HepG2 (cell line): ENCODE data around the gene SNRPD3. TPM values are rescaled to one million over a fixed set of nuclear protein-coding genes. Genes with fewer than 3 reads are reported as not detected.
A peak's percentile ranks its signal among the peaks of the same experiment; 100 is the strongest.

Experiments
- KDM4B ChIP-seq: sonication (generic); formaldehyde crosslinking; IDR thresholded peaks from 2 replicates; pipeline ENCODE4 v1.4.0; 2020; ENCODE audit warnings: missing genetic modification reagents
- LCORL ChIP-seq, 2 experiments: fragments of 450-650 bp in 1 of 2; sonication (generic) in 1 of 2; formaldehyde crosslinking in 1 of 2; IDR thresholded peaks; 2 replicates each; pipeline versions ENCODE4 v1.5.0 to v1.6.1; 2017 to 2020; ENCODE audit warnings: antibody characterized with exemption in 1 of 2, missing genetic modification reagents in 1 of 2
- NFE2 ChIP-seq: sonication (generic); formaldehyde crosslinking; IDR thresholded peaks from 2 replicates; pipeline ENCODE4 v1.4.0; 2020; ENCODE audit warnings: missing genetic modification reagents
- REPIN1 ChIP-seq: sonication (generic); formaldehyde crosslinking; IDR thresholded peaks from 2 replicates; pipeline ENCODE4 v1.8.0; 2022; ENCODE audit warnings: missing genetic modification reagents, low read depth, mild to moderate bottlenecking, borderline replicate concordance
- SMC3 ChIP-seq: IDR thresholded peaks from 2 replicates; pipeline ENCODE4 v1.6.1; 2011; ENCODE audit warnings: low read length, improper control_type of control experiment
- SRSF4 ChIP-seq: fragments of 200-400 bp; formaldehyde crosslinking; IDR thresholded peaks from one replicate; pipeline ENCODE4 v1.6.1; 2018; ENCODE audit warnings: mild to moderate bottlenecking, low read depth, low read length, moderate library complexity; ENCODE audit not compliant: poor library complexity, severe bottlenecking
- TCF7 ChIP-seq: sonication (generic); IDR thresholded peaks from 2 replicates; pipeline ENCODE4 v1.6.1; 2016; ENCODE audit warnings: antibody characterized with exemption, low read depth
- TOE1 ChIP-seq: sonication (generic); formaldehyde crosslinking; IDR thresholded peaks from 2 replicates; pipeline ENCODE4 v1.4.0; 2020; ENCODE audit warnings: mild to moderate bottlenecking, missing genetic modification reagents
- YEATS4 ChIP-seq: sonication (generic); formaldehyde crosslinking; IDR thresholded peaks from 2 replicates; pipeline ENCODE4 v1.4.0; 2020; ENCODE audit warnings: missing genetic modification reagents, borderline replicate concordance
- ZNF296 ChIP-seq: sonication (generic); formaldehyde crosslinking; conservative IDR thresholded peaks from 2 replicates; pipeline ENCODE4 v1.5.0; 2020; ENCODE audit warnings: mild to moderate bottlenecking, missing genetic modification reagents
- ZNF326 ChIP-seq: sonication (generic); formaldehyde crosslinking; IDR thresholded peaks from 2 replicates; pipeline ENCODE4 v1.4.0; 2020; ENCODE audit warnings: missing genetic modification reagents, borderline replicate concordance
- ZNF446 ChIP-seq: sonication (generic); formaldehyde crosslinking; IDR thresholded peaks from 2 replicates; pipeline ENCODE4 v1.5.0; 2020; ENCODE audit warnings: mild to moderate bottlenecking, missing genetic modification reagents
- ZNF563 ChIP-seq: sonication (generic); formaldehyde crosslinking; IDR thresholded peaks from 2 replicates; pipeline ENCODE4 v1.8.0; 2022; ENCODE audit warnings: mild to moderate bottlenecking, moderate library complexity, missing genetic modification reagents
- ZNF569 ChIP-seq: sonication (generic); formaldehyde crosslinking; IDR thresholded peaks from 2 replicates; pipeline ENCODE4 v1.5.0; 2020; ENCODE audit warnings: mild to moderate bottlenecking, missing genetic modification reagents, moderate library complexity, borderline replicate concordance
- ZNF614 ChIP-seq: IDR thresholded peaks from 2 replicates; pipeline ENCODE4 v1.6.1; 2018; ENCODE audit warnings: missing biosample characterization, missing genetic modification reagents, inconsistent platforms, borderline replicate concordance
- ZNF781 ChIP-seq: sonication (generic); formaldehyde crosslinking; IDR thresholded peaks from 2 replicates; pipeline ENCODE4 v1.5.1; 2020; ENCODE audit warnings: borderline replicate concordance, mild to moderate bottlenecking, missing genetic modification reagents; ENCODE audit errors: not compliant biosample characterization
- ZNF790 ChIP-seq: sonication (generic); formaldehyde crosslinking; IDR thresholded peaks from 2 replicates; pipeline ENCODE4 v1.8.0; 2022; ENCODE audit warnings: missing genetic modification reagents, mild to moderate bottlenecking, borderline replicate concordance
- polyA plus RNA-seq, 8 experiments: library from polyadenylated mRNA; depleted of rRNA in 3 of 8; stranded (reverse) in 7 of 8; unstranded in 1 of 8; fragments of >200 nt; fragmentation: Illumina TruSeq in 4 of 8; extraction: Trizol in 4 of 8; gene quantifications; 2 replicates each; pipeline versions ENCODE4 v1.2.1 to v1.2.3, GENCODE V29; 2011 to 2016; ENCODE audit warnings: low read depth in 4 of 8, missing spikeins in 1 of 8, mixed read lengths in 1 of 8; ENCODE audit not compliant: insufficient read depth in 1 of 8
- total RNA-seq, 5 experiments: library from RNA; depleted of rRNA; stranded (reverse); fragments of >200 nt; fragmentation: Illumina TruSeq; extraction: Trizol; gene quantifications; 2 replicates each; pipeline ENCODE4 v1.2.3, GENCODE V29; 2016; ENCODE audit warnings: low read depth in 1 of 5
- TF ChIP-seq, protein P1 (sequence below): sonication (generic); formaldehyde crosslinking; IDR thresholded peaks from 2 replicates; pipeline ENCODE4 v1.4.0; 2020; ENCODE audit warnings: missing genetic modification reagents
- TF ChIP-seq, protein P2 (sequence below): sonication (generic); formaldehyde crosslinking; IDR thresholded peaks from 2 replicates; pipeline ENCODE4 v1.4.0; 2020; ENCODE audit warnings: mild to moderate bottlenecking, missing genetic modification reagents
- TF ChIP-seq, protein P3 (sequence below): sonication (generic); formaldehyde crosslinking; IDR thresholded peaks from 2 replicates; pipeline ENCODE4 v1.8.1; 2023; ENCODE audit warnings: mild to moderate bottlenecking, missing genetic modification reagents
- TF ChIP-seq, protein P4 (sequence below): fragments of 450-650 bp; IDR thresholded peaks from 2 replicates; pipeline ENCODE4 v1.6.1; 2017; ENCODE audit warnings: mild to moderate bottlenecking

Gene SNRPD3
- total and polyA plus RNA-seq, 2 of the 13 experiments (the other 11 are each of a cell fraction or from before 2014, with no cell fraction given): 110 to 209 TPM

DNA sequence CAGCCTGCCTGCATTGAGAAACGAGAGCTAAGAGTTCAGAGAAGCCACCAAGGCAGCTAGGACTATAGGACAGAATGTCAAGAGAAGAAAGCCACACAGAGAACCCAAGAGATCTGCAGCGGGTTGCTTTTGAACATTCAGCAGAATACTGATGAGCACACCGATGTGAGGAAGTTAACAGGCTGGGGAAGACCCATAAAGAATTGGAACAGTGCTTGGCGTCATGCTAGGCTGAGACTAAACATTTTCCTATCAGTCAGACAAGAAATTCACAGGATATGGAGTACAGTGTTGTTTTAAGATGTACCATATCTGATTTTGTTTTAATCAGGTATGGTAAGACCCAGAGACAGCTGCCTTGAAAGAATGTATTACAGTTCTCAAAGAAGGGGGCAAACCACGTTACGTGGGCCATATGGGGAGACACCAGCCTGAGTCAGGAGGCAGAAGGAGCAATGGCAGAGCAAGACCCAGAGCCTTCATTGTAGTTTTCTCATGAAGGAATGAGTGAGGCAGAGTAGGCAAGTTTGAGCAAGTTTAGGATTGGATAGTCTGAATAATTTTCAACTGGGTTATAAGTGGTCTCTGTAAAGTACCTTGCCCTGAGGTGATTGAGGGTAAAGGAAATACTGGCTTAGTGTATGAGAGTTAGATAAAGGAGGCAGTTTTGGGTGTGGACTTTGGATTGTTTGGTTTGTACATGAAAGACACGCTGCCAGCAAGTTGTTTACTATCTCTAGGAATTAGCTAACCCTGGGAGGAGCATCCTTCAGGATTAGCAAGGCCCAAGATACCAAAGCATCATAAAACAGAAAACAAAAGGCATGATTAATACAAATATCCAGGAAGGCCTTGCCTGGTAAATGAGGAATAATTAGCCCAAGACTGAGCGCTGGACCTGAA, 22.8 kb downstream of the SNRPD3 start (continued):
- TF ChIP-seq, protein P1, sequence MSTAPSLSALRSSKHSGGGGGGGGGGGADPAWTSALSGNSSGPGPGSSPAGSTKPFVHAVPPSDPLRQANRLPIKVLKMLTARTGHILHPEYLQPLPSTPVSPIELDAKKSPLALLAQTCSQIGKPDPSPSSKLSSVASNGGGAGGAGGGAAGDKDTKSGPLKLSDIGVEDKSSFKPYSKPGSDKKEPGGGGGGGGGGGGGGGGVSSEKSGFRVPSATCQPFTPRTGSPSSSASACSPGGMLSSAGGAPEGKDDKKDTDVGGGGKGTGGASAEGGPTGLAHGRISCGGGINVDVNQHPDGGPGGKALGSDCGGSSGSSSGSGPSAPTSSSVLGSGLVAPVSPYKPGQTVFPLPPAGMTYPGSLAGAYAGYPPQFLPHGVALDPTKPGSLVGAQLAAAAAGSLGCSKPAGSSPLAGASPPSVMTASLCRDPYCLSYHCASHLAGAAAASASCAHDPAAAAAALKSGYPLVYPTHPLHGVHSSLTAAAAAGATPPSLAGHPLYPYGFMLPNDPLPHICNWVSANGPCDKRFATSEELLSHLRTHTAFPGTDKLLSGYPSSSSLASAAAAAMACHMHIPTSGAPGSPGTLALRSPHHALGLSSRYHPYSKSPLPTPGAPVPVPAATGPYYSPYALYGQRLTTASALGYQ (CRISPR knock-in tag): peak; percentile 95
- TF ChIP-seq ZNF790 (CRISPR knock-in tag): no peak
- no peak for TF ChIP-seq ZNF781
- TF ChIP-seq YEATS4 (CRISPR knock-in tag): peak; percentile 25; the same call in 1 of the 2 replicates
- TF ChIP-seq SRSF4: no peak
- TF ChIP-seq ZNF296: no peak
- TF ChIP-seq, protein P2, sequence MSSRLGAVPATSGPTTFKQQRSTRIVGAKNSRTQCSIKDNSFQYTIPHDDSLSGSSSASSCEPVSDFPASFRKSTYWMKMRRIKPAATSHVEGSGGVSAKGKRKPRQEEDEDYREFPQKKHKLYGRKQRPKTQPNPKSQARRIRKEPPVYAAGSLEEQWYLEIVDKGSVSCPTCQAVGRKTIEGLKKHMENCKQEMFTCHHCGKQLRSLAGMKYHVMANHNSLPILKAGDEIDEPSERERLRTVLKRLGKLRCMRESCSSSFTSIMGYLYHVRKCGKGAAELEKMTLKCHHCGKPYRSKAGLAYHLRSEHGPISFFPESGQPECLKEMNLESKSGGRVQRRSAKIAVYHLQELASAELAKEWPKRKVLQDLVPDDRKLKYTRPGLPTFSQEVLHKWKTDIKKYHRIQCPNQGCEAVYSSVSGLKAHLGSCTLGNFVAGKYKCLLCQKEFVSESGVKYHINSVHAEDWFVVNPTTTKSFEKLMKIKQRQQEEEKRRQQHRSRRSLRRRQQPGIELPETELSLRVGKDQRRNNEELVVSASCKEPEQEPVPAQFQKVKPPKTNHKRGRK (CRISPR knock-in tag): no peak
- TF ChIP-seq TOE1 (CRISPR knock-in tag): no peak
- TF ChIP-seq, protein P3, sequence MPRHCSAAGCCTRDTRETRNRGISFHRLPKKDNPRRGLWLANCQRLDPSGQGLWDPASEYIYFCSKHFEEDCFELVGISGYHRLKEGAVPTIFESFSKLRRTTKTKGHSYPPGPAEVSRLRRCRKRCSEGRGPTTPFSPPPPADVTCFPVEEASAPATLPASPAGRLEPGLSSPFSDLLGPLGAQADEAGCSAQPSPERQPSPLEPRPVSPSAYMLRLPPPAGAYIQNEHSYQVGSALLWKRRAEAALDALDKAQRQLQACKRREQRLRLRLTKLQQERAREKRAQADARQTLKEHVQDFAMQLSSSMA (CRISPR knock-in tag): no peak
- TF ChIP-seq KDM4B (CRISPR knock-in tag): peak; percentile 65
- TF ChIP-seq REPIN1: peak; percentile 60; the same call in 1 of the 2 replicates
- TF ChIP-seq, protein P4, sequence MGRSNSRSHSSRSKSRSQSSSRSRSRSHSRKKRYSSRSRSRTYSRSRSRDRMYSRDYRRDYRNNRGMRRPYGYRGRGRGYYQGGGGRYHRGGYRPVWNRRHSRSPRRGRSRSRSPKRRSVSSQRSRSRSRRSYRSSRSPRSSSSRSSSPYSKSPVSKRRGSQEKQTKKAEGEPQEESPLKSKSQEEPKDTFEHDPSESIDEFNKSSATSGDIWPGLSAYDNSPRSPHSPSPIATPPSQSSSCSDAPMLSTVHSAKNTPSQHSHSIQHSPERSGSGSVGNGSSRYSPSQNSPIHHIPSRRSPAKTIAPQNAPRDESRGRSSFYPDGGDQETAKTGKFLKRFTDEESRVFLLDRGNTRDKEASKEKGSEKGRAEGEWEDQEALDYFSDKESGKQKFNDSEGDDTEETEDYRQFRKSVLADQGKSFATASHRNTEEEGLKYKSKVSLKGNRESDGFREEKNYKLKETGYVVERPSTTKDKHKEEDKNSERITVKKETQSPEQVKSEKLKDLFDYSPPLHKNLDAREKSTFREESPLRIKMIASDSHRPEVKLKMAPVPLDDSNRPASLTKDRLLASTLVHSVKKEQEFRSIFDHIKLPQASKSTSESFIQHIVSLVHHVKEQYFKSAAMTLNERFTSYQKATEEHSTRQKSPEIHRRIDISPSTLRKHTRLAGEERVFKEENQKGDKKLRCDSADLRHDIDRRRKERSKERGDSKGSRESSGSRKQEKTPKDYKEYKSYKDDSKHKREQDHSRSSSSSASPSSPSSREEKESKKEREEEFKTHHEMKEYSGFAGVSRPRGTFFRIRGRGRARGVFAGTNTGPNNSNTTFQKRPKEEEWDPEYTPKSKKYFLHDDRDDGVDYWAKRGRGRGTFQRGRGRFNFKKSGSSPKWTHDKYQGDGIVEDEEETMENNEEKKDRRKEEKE: no peak
- TF ChIP-seq LCORL (IDR thresholded peaks at IDR 0.05): peak; percentile 98
- TF ChIP-seq LCORL (CRISPR knock-in tag; IDR thresholded peaks at IDR 0.05): peak; percentile 98
- no peak for TF ChIP-seq ZNF446 (CRISPR knock-in tag)
- TF ChIP-seq ZNF614: peak; percentile 84
- peak; percentile 98 for TF ChIP-seq TCF7
- no peak for TF ChIP-seq ZNF563 (CRISPR knock-in tag)
- TF ChIP-seq SMC3: peak; percentile 24; the same call in 1 of the 2 replicates
- no peak for TF ChIP-seq NFE2 (CRISPR knock-in tag)
- no peak for TF ChIP-seq ZNF569 (CRISPR knock-in tag)
- no peak for TF ChIP-seq ZNF326
